HCT116 (cell line): ENCODE results near the gene OR1F1. TPM values are rescaled to one million over a fixed set of nuclear protein-coding genes. Genes with fewer than 3 reads are reported as not detected.
"Not testable (repeated sequence)": the region's sequence is repeated elsewhere in the genome, so short reads cannot be mapped to it uniquely, and the experiment has no call there.

Source experiments
- ATAC-seq: fragments of 200-7000 bp; cut with Tn5 transposase; 2 replicates; pipeline ENCODE4 v1.9.1; 2020; ENCODE audit warnings: mild to moderate bottlenecking, moderate library complexity
- BruUV-seq: library from RNA; stranded (reverse); fragments of 400-500 nt; replicated peaks from 2 replicates; lab custom pipeline; 2021; lab: Mats Ljungman, UMichigan
- CTCF ChIA-PET: fragments of 300-600 bp; sonication (Branson Sonifier 250); formaldehyde crosslinking; loops from one replicate; lab custom pipeline; 2021; ENCODE audit warnings: antibody characterized with exemption; lab: Charles Lee
- POLR2A ChIA-PET: fragments of 300-600, 350-600 bp; sonication (Branson Sonifier 250); formaldehyde crosslinking; loops from one replicate; lab custom pipeline; 2021; ENCODE audit warnings: antibody characterized with exemption; lab: Charles Lee
- RAD21 ChIA-PET, 2 experiments: fragments of 300-600 bp; sonication (Branson Sonifier 250); formaldehyde crosslinking; loops; one replicate each; lab custom pipeline; 2023; ENCODE audit warnings: low total read pairs in 2 of 2; ENCODE audit not compliant: uncharacterized antibody in 2 of 2, unreplicated experiment in 2 of 2, low non-redundant PET in 1 of 2; lab: Charles Lee
- DNase-seq: peaks from one replicate; pipeline ENCODE4 v3.0.0-alpha.2; 2010; ENCODE audit warnings: low read depth, low spot score
- H2AFZ ChIP-seq: fragments of 200-600 bp; shearing (Covaris generic), sonication (generic); 2 replicates; pipeline ENCODE4 v1.6.1; 2017; ENCODE audit warnings: low read depth, mixed run types, mixed read lengths, antibody characterized with exemption, low read length; ENCODE audit not compliant: poor library complexity, severe bottlenecking
- H3K27ac ChIP-seq: 2 replicates; pipeline ENCODE4 v1.5.1; 2012; ENCODE audit warnings: low read depth, low read length
- H3K27me3 ChIP-seq: fragments of 200-600 bp; sonication (generic); 2 replicates; pipeline ENCODE4 v1.6.1; 2016; ENCODE audit warnings: mixed run types, low read length, mixed read lengths; ENCODE audit not compliant: insufficient read depth
- H3K36me3 ChIP-seq, 2 experiments: fragments of 200-500 bp in 1 of 2; fragments of 200-600 bp in 1 of 2; sonication (Bioruptor generic) in 1 of 2; sonication (generic) in 1 of 2; 2 replicates each; pipeline versions ENCODE4 v1.5.1 to v1.6.1; 2014 to 2016; ENCODE audit warnings: low read length in 2 of 2, inconsistent platforms in 1 of 2, mixed read lengths in 1 of 2, mixed run types in 1 of 2; ENCODE audit not compliant: insufficient read depth in 2 of 2, control insufficient read depth in 1 of 2
- H3K4me1 ChIP-seq, 2 experiments: fragments of 200-600 bp in 1 of 2; sonication (generic) in 1 of 2; 2 replicates each; pipeline versions ENCODE4 v1.5.1 to v1.6.1; 2012 to 2017; ENCODE audit warnings: low read length in 2 of 2, inconsistent platforms in 1 of 2, mild to moderate bottlenecking in 1 of 2, mixed read lengths in 1 of 2, mixed run types in 1 of 2, moderate library complexity in 1 of 2; ENCODE audit not compliant: insufficient read depth in 2 of 2, control insufficient read depth in 1 of 2
- H3K4me2 ChIP-seq: fragments of 200-600 bp; sonication (generic); 2 replicates; pipeline ENCODE4 v1.6.1; 2017; ENCODE audit warnings: mixed run types, low read length, mixed read lengths
- H3K4me3 ChIP-seq, 2 experiments: fragments of 200-600 bp in 1 of 2; sonication (generic) in 1 of 2; replicated peaks in 1 of 2; 2 replicates each; pipeline ENCODE4 v1.5.1; 2011 to 2016; ENCODE audit warnings: low read length in 2 of 2, control low read depth in 1 of 2, low read depth in 1 of 2, mild to moderate bottlenecking in 1 of 2, mixed read lengths in 1 of 2, mixed run types in 1 of 2
- H3K79me2 ChIP-seq: fragments of 200-600 bp; sonication (generic); 2 replicates; pipeline ENCODE4 v1.6.1; 2017; ENCODE audit warnings: mild to moderate bottlenecking, mixed run types, low read length, moderate library complexity, mixed read lengths; ENCODE audit not compliant: insufficient read depth
- H3K9ac ChIP-seq: fragments of 200-600 bp; sonication (generic); 2 replicates; pipeline ENCODE4 v1.6.1; 2016; ENCODE audit warnings: low read length, mixed read lengths
- H3K9me2 ChIP-seq: fragments of 200-600 bp; sonication (generic), shearing (Covaris generic); 2 replicates; pipeline ENCODE4 v1.6.1; 2017; ENCODE audit warnings: mixed run types, mild to moderate bottlenecking, moderate library complexity; ENCODE audit not compliant: insufficient read depth
- H3K9me3 ChIP-seq, 2 experiments: fragments of 200-500 bp in 1 of 2; fragments of 200-600 bp in 1 of 2; sonication (Bioruptor generic) in 1 of 2; sonication (generic) in 1 of 2; 2 replicates each; pipeline ENCODE4 v1.6.1; 2014 to 2017; ENCODE audit warnings: low read length in 2 of 2, mixed read lengths in 2 of 2, inconsistent platforms in 1 of 2, low read depth in 1 of 2, mild to moderate bottlenecking in 1 of 2, mixed run types in 1 of 2, moderate library complexity in 1 of 2; ENCODE audit not compliant: control insufficient read depth in 1 of 2, insufficient read depth in 1 of 2
- H4K20me1 ChIP-seq: fragments of 200-600 bp; sonication (generic), shearing (Covaris generic); 2 replicates; pipeline ENCODE4 v1.6.1; 2017; ENCODE audit warnings: mixed run types, mild to moderate bottlenecking, moderate library complexity; ENCODE audit not compliant: insufficient read depth
- CBX3 ChIP-seq: IDR thresholded peaks from 2 replicates; pipeline ENCODE4 v1.6.1; 2012; ENCODE audit warnings: low read depth
- ELF1 ChIP-seq: IDR thresholded peaks from 2 replicates; pipeline ENCODE4 v1.6.1; 2012; ENCODE audit warnings: low read depth, borderline replicate concordance
- FOSL1 ChIP-seq: IDR thresholded peaks from 2 replicates; pipeline ENCODE4 v1.6.1; 2012; ENCODE audit warnings: low read depth
- POLR2A ChIP-seq: IDR thresholded peaks from 2 replicates; pipeline ENCODE4 v1.7.0; 2011; ENCODE audit warnings: borderline replicate concordance; ENCODE audit not compliant: insufficient read depth, insufficient read length; ENCODE audit errors: extremely low read depth
- RAD21 ChIP-seq: IDR thresholded peaks from 2 replicates; pipeline ENCODE4 v1.6.1; 2012; ENCODE audit warnings: low read depth, mild to moderate bottlenecking
- intact Hi-C: fragments of 100-400 bp; cut with micrococcal nuclease; formaldehyde crosslinking; loops from 2 replicates; pipeline ENCODE4 v1.10.0; 2022
- total RNA-seq: library from RNA; stranded (reverse); gene quantifications from one replicate; pipeline ENCODE4 v1.2.1, GENCODE V29; 2021; ENCODE audit not compliant: unreplicated experiment
- TF ChIP-seq, protein P1 (sequence below): IDR thresholded peaks from 2 replicates; pipeline ENCODE4 v1.6.1; 2012; ENCODE audit warnings: low read depth
- TF ChIP-seq, protein P2 (sequence below), 3 experiments: fragments of 200-600 bp in 1 of 3; sonication (generic) in 1 of 3; IDR thresholded peaks in 2 of 3; conservative IDR thresholded peaks in 1 of 3; 2 replicates each; pipeline ENCODE4 v1.5.1; 2012 to 2017; ENCODE audit warnings: low read depth in 2 of 3, low read length in 2 of 3, antibody characterized with exemption in 1 of 3, borderline replicate concordance in 1 of 3, control low read depth in 1 of 3, mild to moderate bottlenecking in 1 of 3, mixed read lengths in 1 of 3, mixed run types in 1 of 3, moderate library complexity in 1 of 3; ENCODE audit not compliant: insufficient read depth in 1 of 3
- TF ChIP-seq, protein P3 (sequence below): IDR thresholded peaks from 2 replicates; pipeline ENCODE4 v1.6.1; 2012
- TF ChIP-seq, protein P4 (sequence below): IDR thresholded peaks from 2 replicates; pipeline ENCODE4 v1.6.1; 2011; ENCODE audit warnings: mild to moderate bottlenecking, low read length, moderate library complexity; ENCODE audit not compliant: insufficient replicate concordance; ENCODE audit errors: extremely low read depth

Gene OR1F1
- total RNA-seq, 1 experiment from 2014 or later, result not detected

DNA sequence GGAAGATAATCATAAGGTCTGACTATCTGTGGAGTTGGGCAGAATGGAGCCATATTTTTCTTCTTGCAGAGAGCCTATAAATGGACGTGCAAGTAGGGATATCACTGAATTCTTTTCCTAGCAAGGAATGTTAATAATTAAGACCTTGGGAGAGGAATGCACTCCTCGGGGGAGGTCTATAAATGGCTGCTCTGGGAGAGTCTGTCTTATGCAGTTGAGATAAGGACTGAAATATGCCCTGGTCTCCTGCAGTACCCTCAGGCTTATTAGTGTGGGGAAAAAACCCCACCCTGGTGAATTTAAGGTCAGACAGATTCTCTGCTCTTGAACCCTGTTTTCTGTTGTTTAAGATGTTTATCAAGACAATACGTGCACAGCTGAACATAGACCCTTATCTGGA, 17.9 kb downstream of the OR1F1 start:
- H4K20me1 ChIP-seq, H3K36me3 ChIP-seq, H3K9me2 ChIP-seq, H3K27ac ChIP-seq, RAD21 ChIA-PET, H3K27me3 ChIP-seq, intact Hi-C loops, H3K9ac ChIP-seq, ATAC-seq, H2AFZ ChIP-seq, POLR2A ChIA-PET, H3K4me3 ChIP-seq, CTCF ChIA-PET, BruUV-seq, DNase-seq, H3K4me2 ChIP-seq, H3K79me2 ChIP-seq, H3K4me1 ChIP-seq, H3K9me3 ChIP-seq: not testable (repeated sequence)
- TF ChIP-seq CBX3, result 0 out of 2 replicates have a peak, but pooled peaks have one; percentile 70

GRCh38 chr16:3207086-3207953, 19.3 kb downstream of the OR1F1 start:
- Histone ChIP-seq H3K9ac (no peak overlapping the region), H3K4me3 (no peak overlapping the region), H4K20me1 (no peaks in the 10 kb centered on the region), H3K27ac (no peak overlapping the region), H3K79me2 (no peaks in the 10 kb centered on the region), H3K27me3 (no peaks in the 10 kb centered on the region), H3K4me2 (no peak overlapping the region), H3K36me3 (no peaks in the 10 kb centered on the region), H2AFZ (no peak overlapping the region), H3K9me3 (no peaks in the 10 kb centered on the region; a peak in 1 of 4 replicates), H3K4me1 (no peaks in the 10 kb centered on the region), H3K9me2 (no peaks in the 10 kb centered on the region)
- DNase-seq (no peak), ATAC-seq (no peak)
- intact Hi-C loops, result no loop called here
- ChIA-PET POLR2A (no interaction called here), CTCF (no interaction called here), RAD21 (no interaction called here)
- no peak for TF ChIP-seq POLR2A
- TF ChIP-seq, protein P1, sequence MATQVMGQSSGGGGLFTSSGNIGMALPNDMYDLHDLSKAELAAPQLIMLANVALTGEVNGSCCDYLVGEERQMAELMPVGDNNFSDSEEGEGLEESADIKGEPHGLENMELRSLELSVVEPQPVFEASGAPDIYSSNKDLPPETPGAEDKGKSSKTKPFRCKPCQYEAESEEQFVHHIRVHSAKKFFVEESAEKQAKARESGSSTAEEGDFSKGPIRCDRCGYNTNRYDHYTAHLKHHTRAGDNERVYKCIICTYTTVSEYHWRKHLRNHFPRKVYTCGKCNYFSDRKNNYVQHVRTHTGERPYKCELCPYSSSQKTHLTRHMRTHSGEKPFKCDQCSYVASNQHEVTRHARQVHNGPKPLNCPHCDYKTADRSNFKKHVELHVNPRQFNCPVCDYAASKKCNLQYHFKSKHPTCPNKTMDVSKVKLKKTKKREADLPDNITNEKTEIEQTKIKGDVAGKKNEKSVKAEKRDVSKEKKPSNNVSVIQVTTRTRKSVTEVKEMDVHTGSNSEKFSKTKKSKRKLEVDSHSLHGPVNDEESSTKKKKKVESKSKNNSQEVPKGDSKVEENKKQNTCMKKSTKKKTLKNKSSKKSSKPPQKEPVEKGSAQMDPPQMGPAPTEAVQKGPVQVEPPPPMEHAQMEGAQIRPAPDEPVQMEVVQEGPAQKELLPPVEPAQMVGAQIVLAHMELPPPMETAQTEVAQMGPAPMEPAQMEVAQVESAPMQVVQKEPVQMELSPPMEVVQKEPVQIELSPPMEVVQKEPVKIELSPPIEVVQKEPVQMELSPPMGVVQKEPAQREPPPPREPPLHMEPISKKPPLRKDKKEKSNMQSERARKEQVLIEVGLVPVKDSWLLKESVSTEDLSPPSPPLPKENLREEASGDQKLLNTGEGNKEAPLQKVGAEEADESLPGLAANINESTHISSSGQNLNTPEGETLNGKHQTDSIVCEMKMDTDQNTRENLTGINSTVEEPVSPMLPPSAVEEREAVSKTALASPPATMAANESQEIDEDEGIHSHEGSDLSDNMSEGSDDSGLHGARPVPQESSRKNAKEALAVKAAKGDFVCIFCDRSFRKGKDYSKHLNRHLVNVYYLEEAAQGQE, result no peak
- TF ChIP-seq, protein P2, sequence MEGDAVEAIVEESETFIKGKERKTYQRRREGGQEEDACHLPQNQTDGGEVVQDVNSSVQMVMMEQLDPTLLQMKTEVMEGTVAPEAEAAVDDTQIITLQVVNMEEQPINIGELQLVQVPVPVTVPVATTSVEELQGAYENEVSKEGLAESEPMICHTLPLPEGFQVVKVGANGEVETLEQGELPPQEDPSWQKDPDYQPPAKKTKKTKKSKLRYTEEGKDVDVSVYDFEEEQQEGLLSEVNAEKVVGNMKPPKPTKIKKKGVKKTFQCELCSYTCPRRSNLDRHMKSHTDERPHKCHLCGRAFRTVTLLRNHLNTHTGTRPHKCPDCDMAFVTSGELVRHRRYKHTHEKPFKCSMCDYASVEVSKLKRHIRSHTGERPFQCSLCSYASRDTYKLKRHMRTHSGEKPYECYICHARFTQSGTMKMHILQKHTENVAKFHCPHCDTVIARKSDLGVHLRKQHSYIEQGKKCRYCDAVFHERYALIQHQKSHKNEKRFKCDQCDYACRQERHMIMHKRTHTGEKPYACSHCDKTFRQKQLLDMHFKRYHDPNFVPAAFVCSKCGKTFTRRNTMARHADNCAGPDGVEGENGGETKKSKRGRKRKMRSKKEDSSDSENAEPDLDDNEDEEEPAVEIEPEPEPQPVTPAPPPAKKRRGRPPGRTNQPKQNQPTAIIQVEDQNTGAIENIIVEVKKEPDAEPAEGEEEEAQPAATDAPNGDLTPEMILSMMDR (IDR thresholded peaks at IDR 0.05 in 2 of 3, conservative IDR thresholded peaks at IDR 0.05 in 1 of 3; ENCODE audit: borderline replicate concordance in 1 of 3, insufficient read depth in 1 of 3, low read depth in 2 of 3, low read length in 2 of 3), result no peak
- TF ChIP-seq, protein P3, sequence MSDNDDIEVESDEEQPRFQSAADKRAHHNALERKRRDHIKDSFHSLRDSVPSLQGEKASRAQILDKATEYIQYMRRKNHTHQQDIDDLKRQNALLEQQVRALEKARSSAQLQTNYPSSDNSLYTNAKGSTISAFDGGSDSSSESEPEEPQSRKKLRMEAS, result no peak
- no peak for TF ChIP-seq FOSL1
- no peak for TF ChIP-seq ELF1
- TF ChIP-seq, protein P4, sequence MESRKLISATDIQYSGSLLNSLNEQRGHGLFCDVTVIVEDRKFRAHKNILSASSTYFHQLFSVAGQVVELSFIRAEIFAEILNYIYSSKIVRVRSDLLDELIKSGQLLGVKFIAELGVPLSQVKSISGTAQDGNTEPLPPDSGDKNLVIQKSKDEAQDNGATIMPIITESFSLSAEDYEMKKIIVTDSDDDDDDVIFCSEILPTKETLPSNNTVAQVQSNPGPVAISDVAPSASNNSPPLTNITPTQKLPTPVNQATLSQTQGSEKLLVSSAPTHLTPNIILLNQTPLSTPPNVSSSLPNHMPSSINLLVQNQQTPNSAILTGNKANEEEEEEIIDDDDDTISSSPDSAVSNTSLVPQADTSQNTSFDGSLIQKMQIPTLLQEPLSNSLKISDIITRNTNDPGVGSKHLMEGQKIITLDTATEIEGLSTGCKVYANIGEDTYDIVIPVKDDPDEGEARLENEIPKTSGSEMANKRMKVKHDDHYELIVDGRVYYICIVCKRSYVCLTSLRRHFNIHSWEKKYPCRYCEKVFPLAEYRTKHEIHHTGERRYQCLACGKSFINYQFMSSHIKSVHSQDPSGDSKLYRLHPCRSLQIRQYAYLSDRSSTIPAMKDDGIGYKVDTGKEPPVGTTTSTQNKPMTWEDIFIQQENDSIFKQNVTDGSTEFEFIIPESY, result no peak
- no peak for TF ChIP-seq RAD21
- no TSS peak for BruUV-seq
